ENCODE measurements around the gene NDUFV2. TPM values are rescaled to one million over a fixed set of nuclear protein-coding genes. Genes with fewer than 3 reads are reported as not detected.

NDUFV2 gene
- total RNA-seq, 1 experiment from 2014 or later = 192 TPM

GRCh38 chr18:9140381-9140780 lies 37.9 kb downstream of the NDUFV2 start:
- H3K9me3 Mint-ChIP-seq (ENCODE audit: unreplicated experiment) = no peaks in the 10 kb centered on the region
- H3K4me1 Mint-ChIP-seq (ENCODE audit: insufficient read depth, unreplicated experiment) = peaks cover 30% of the 10 kb centered on the region
- ChIA-PET CTCF (interaction anchor here (0.6 to 2.1 kb wide), 2 partner anchors 35 to 157 kb away, joined by 4 to 10 read pairs; no protein-coding TSS in a partner anchor), POLR2A (interaction anchor here (0.7 to 19.7 kb wide), 10 partner anchors 11 to 336 kb away, joined by 3 to 586 read pairs (median 5); partner anchors contain the start of genes NDUFV2 and RALBP1)
- H3K36me3 Mint-ChIP-seq (ENCODE audit: insufficient read depth, unreplicated experiment) = peaks cover 15% of the 10 kb centered on the region
- H3K27ac Mint-ChIP-seq (ENCODE audit: low read depth, unreplicated experiment) = peak overlapping the region; percentile 92
- no peaks in the 10 kb centered on the region for H3K27me3 Mint-ChIP-seq (ENCODE audit: insufficient read depth, unreplicated experiment)
- DNase-seq (ENCODE audit: unreplicated experiment) = no peak
- no TSS peak for BruUV-seq (replicated peaks)
- H3K4me3 Mint-ChIP-seq (ENCODE audit: unreplicated experiment) = peak overlapping the region; percentile 90
- TF ChIP-seq, protein P1, sequence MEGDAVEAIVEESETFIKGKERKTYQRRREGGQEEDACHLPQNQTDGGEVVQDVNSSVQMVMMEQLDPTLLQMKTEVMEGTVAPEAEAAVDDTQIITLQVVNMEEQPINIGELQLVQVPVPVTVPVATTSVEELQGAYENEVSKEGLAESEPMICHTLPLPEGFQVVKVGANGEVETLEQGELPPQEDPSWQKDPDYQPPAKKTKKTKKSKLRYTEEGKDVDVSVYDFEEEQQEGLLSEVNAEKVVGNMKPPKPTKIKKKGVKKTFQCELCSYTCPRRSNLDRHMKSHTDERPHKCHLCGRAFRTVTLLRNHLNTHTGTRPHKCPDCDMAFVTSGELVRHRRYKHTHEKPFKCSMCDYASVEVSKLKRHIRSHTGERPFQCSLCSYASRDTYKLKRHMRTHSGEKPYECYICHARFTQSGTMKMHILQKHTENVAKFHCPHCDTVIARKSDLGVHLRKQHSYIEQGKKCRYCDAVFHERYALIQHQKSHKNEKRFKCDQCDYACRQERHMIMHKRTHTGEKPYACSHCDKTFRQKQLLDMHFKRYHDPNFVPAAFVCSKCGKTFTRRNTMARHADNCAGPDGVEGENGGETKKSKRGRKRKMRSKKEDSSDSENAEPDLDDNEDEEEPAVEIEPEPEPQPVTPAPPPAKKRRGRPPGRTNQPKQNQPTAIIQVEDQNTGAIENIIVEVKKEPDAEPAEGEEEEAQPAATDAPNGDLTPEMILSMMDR (IDR thresholded peaks at IDR 0.05; ENCODE audit: unreplicated experiment) = no peak
- intact Hi-C loops (cut with micrococcal nuclease) = no loop called here

DNA sequence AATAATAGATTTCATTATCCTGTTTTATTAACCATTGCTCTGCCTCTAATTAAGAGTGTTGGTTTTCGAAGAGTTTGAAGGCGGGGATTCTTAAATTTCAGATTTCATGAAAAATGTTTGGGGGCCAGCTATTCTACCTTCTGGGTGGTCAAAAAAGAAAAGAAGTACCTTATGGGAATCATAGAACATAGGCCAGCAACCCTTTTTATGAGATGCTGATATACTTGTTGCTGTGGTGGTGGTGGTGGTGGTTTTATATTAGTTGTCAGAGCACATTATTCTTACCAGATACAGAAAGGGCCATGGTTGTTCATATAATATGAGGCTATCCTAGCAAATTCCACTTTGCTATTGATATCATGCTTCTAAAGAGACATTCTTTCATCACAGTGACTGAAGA lies 38.5 kb downstream of the NDUFV2 start:
- peaks cover 36% of the 10 kb centered on the region for H3K4me1 Mint-ChIP-seq (ENCODE audit: insufficient read depth, unreplicated experiment)

GRCh38 chr18:9146224-9146623 lies 43.7 kb downstream of the NDUFV2 start:
- H3K36me3 Mint-ChIP-seq (ENCODE audit: insufficient read depth, unreplicated experiment) = peaks cover 8% of the 10 kb centered on the region
- H3K27me3 Mint-ChIP-seq (ENCODE audit: insufficient read depth, unreplicated experiment) = no peaks in the 10 kb centered on the region
- no peak for DNase-seq (ENCODE audit: unreplicated experiment)
- peaks cover 34% of the 10 kb centered on the region for H3K4me1 Mint-ChIP-seq (ENCODE audit: insufficient read depth, unreplicated experiment)
- H3K27ac Mint-ChIP-seq (ENCODE audit: low read depth, unreplicated experiment) = peak overlapping the region; percentile 57
- ChIA-PET POLR2A (interaction anchor here (1.0 to 2.8 kb wide), 6 partner anchors 9 to 72 kb away, joined by 4 to 62 read pairs (median 14); partner anchors contain the start of gene ANKRD12), CTCF (interaction anchor here (0.6 to 2.8 kb wide), 7 partner anchors 11 to 492 kb away, joined by 3 to 10 read pairs (median 7); partner anchors contain the start of gene NDUFV2)
- intact Hi-C loops (cut with micrococcal nuclease) = loop anchor here (5.0 kb wide), 4 partner anchors 331 to 494 kb away; partner anchors contain the start of gene RALBP1
- no peaks in the 10 kb centered on the region for H3K9me3 Mint-ChIP-seq (ENCODE audit: unreplicated experiment)
- BruUV-seq (replicated peaks) = no TSS peak
- no peak overlapping the region for H3K4me3 Mint-ChIP-seq (ENCODE audit: unreplicated experiment)
- TF ChIP-seq, protein P1 (IDR thresholded peaks at IDR 0.05; ENCODE audit: unreplicated experiment) = no peak

More for the DNA sequence above, 38.5 kb downstream of the NDUFV2 start:
- H3K27ac Mint-ChIP-seq (ENCODE audit: low read depth, unreplicated experiment) = peak overlapping the region; percentile 92
- no TSS peak for BruUV-seq (replicated peaks)
- no peaks in the 10 kb centered on the region for H3K9me3 Mint-ChIP-seq (ENCODE audit: unreplicated experiment)
- TF ChIP-seq, protein P1 (IDR thresholded peaks at IDR 0.05; ENCODE audit: unreplicated experiment) = no peak
- H3K4me3 Mint-ChIP-seq (ENCODE audit: unreplicated experiment) = peak overlapping the region; percentile 90
- CTCF ChIA-PET = interaction anchor here (0.6 to 2.1 kb wide), 3 partner anchors 36 to 157 kb away, joined by 3 to 10 read pairs (median 4); no protein-coding TSS in a partner anchor
- DNase-seq (ENCODE audit: unreplicated experiment) = no peak
- H3K27me3 Mint-ChIP-seq (ENCODE audit: insufficient read depth, unreplicated experiment) = no peaks in the 10 kb centered on the region
- intact Hi-C loops (cut with micrococcal nuclease) = no loop called here
- H3K36me3 Mint-ChIP-seq (ENCODE audit: insufficient read depth, unreplicated experiment) = peaks cover 9% of the 10 kb centered on the region
- POLR2A ChIA-PET = interaction anchor here (0.7 to 19.7 kb wide), 7 partner anchors 14 to 334 kb away, joined by 3 to 586 read pairs (median 6); partner anchors contain the start of genes NDUFV2 and RALBP1

GRCh38 chr18:9147440-9148202 lies 45.1 kb downstream of the NDUFV2 start:
- POLR2A ChIA-PET = interaction anchor here (0.6 to 2.8 kb wide), 9 partner anchors 11 to 151 kb away, joined by 3 to 62 read pairs (median 5); partner anchors contain the start of gene ANKRD12
- DNase-seq (ENCODE audit: unreplicated experiment) = peak; percentile 79
- peaks cover 8% of the 10 kb centered on the region for H3K36me3 Mint-ChIP-seq (ENCODE audit: insufficient read depth, unreplicated experiment)
- intact Hi-C loops (cut with micrococcal nuclease) = loop anchor here (1.0 to 5.0 kb wide), 6 partner anchors 74 to 495 kb away; partner anchors contain the start of gene RALBP1
- H3K27me3 Mint-ChIP-seq (ENCODE audit: insufficient read depth, unreplicated experiment) = no peaks in the 10 kb centered on the region
- no TSS peak for BruUV-seq (replicated peaks)
- H3K9me3 Mint-ChIP-seq (ENCODE audit: unreplicated experiment) = no peaks in the 10 kb centered on the region
- H3K4me3 Mint-ChIP-seq (ENCODE audit: unreplicated experiment) = no peak overlapping the region
- CTCF ChIA-PET = interaction anchor here (0.7 to 2.8 kb wide), 9 partner anchors 9 to 1240 kb away, joined by 3 to 10 read pairs (median 5); partner anchors contain the start of gene NDUFV2
- H3K4me1 Mint-ChIP-seq (ENCODE audit: insufficient read depth, unreplicated experiment) = peaks cover 29% of the 10 kb centered on the region
- TF ChIP-seq, protein P1 (IDR thresholded peaks at IDR 0.05; ENCODE audit: unreplicated experiment) = peak; percentile 66
- H3K27ac Mint-ChIP-seq (ENCODE audit: low read depth, unreplicated experiment) = peak overlapping the region; percentile 66
